CD4-positive, alpha-beta T cell treated with Interleukin-2 at 100 ng/mL for 4 hours (primary cell): Measurements from ENCODE around the gene TRPC1.

Experiments
- DNase-seq: peaks from one replicate; pipeline ENCODE4 v3.0.0-alpha.2; 2020; ENCODE audit warnings: low spot score

The TRPC1 gene

GRCh38 chr3:142844339-142844977 lies 120.6 kb downstream of the TRPC1 start:
- peak; percentile 9 for DNase-seq

DNA sequence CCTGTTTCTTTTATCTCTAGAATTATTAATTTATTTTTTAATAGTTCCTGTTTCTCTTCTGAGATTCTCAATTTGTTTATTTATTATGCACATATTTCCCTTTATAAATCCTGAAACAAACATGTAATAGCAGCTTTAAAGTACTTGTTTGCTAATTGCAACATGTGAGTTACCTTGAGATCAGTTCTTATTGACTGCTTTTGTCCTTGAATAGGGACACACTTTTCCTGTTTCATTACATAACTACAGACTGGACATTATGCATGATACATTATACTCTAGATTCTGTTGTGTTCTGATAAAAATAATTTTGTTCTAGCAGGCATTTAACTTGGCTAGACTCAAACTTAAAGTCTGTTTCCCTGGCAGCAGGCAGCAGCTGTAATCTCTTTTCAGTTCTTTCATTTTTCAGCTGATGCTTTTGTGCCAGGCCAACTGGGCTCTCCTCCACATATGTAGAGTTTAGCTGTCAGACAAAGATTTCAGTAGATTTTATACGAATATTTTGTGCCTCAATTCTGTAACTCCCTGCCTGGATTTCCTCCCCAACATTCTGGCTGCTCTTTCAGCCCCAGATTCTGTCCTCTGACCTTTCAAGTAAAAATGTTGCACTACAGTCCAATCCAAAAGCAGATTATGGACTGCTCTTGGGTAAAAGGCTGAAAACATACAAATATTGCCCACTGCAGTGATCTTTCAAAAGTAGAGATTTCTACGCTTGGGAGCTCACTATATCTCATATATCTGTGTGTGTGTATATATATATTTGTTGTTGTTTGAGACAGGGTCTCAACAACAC lies 123.1 kb downstream of the TRPC1 start:
- no peak for DNase-seq

GRCh38 chr3:142849148-142849547 lies 125.3 kb downstream of the TRPC1 start:
- no peak for DNase-seq

- no peak for DNase-seq
These were observed 126.7 kb downstream of the TRPC1 start for GRCh38 chr3:142850395-142851023.

GRCh38 chr3:142852009-142852408 lies 128.2 kb downstream of the TRPC1 start:
- DNase-seq = no peak

DNA sequence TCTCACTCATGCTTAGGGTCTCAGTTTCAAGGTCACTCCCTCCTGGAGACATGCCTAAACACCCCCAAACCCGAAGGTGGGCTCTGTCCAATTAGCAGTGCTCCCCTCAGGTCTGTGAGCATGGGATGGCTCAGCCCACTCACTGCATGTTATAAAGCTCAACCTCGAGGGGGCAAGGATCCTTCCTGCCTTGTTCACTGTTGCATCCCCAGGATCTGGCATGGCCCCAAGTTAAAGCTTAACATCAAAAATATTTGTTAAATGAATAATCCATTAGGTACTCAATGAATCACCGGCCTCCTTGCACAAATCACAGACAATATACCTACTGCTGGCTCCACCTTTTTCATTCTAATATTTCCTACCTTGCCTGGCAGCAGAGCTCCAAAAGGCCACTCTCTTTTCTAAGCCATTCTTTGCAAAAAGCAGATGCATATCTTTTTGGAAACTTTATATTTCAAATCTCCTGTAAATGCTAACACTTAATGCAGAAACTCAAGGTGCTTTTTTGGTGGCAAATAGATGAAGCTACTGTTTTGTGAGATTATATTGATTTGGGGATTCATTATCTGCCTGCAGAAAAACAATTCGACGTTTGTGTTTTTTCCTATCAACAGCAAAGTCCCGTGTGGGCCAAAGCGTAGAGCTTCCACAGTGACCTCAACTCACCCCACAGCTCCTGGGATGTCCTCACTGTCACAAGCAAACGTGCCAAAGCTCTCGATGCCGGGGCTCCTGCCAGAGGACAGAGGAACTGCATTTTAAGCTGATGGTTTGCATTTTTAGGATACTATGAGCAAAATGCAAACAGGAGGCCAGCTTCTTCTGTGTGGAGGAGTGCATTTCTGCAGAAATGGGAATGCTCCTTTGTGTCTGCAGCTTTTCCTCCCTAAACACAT lies 129.7 kb downstream of the TRPC1 start:
- DNase-seq = no peak

DNA sequence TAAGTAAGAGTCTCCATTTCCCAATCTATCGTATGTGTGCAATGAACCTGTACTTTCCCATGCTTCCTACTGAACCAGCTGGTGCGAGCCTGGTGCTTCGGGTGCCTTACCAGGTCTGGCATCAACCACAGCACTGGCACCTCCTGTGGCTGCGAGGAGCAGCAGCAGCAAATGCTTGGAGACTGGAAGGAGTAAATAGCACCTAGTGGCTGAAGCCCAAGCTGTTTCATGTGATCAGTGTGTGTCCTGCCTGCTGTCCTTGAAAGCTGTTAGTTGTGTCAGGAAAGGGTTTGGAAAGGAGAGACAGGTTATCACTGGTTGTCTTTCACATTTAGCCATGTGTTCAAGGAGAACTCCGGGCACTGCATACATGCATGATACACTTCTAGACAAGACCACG lies 133.2 kb downstream of the TRPC1 start:
- no peak for DNase-seq
